HG03558 (cell line): ENCODE measurements around the gene ZNF664.

Source experiments
- ATAC-seq: cut with Tn5 transposase; IDR thresholded peaks from one replicate; pipeline ENCODE4 v1.9.1; 2021; ENCODE audit warnings: moderate number of reproducible peaks; ENCODE audit not compliant: unreplicated experiment; ENCODE audit errors: extremely low read depth

The ZNF664 gene

GRCh38 chr12:123956249-123956648 lies 16.8 kb upstream of the ZNF664 start:
- ATAC-seq = no peak

- no peak for ATAC-seq
Measured at GRCh38 chr12:123957196-123957595, 15.8 kb upstream of the ZNF664 start.

- ATAC-seq = no peak
Measured at GRCh38 chr12:123958462-123958861, 14.6 kb upstream of the ZNF664 start.

GRCh38 chr12:123958876-123959275 lies 14.1 kb upstream of the ZNF664 start:
- ATAC-seq = no peak

GRCh38 chr12:123960029-123960735 lies 12.8 kb upstream of the ZNF664 start:
- ATAC-seq = no peak

GRCh38 chr12:123960856-123961255 lies 12.2 kb upstream of the ZNF664 start:
- no peak for ATAC-seq

GRCh38 chr12:123961585-123962345 lies 11.2 kb upstream of the ZNF664 start:
- ATAC-seq = no peak

GRCh38 chr12:123962513-123962912 lies 10.5 kb upstream of the ZNF664 start:
- ATAC-seq = no peak

GRCh38 chr12:123963821-123964220 lies 9.2 kb upstream of the ZNF664 start:
- ATAC-seq = no peak

GRCh38 chr12:123965382-123965781 lies 7.6 kb upstream of the ZNF664 start:
- no peak for ATAC-seq

GRCh38 chr12:123966596-123966995 lies 6.4 kb upstream of the ZNF664 start:
- ATAC-seq = no peak

GRCh38 chr12:123967121-123967586 lies 5.9 kb upstream of the ZNF664 start:
- no peak for ATAC-seq

GRCh38 chr12:123971449-123971769 lies 1.6 kb upstream of the ZNF664 start:
- no peak for ATAC-seq

- no peak for ATAC-seq
Measured at GRCh38 chr12:123971770-123972456, 1.1 kb upstream of the ZNF664 start.

- no peak for ATAC-seq
Measured at GRCh38 chr12:123973552-123974341, 732 bp downstream of the ZNF664 start.

- ATAC-seq = no peak
Measured at GRCh38 chr12:123976227-123976826, 3.3 kb downstream of the ZNF664 start.

- no peak for ATAC-seq
Measured at GRCh38 chr12:123979566-123979965, 6.6 kb downstream of the ZNF664 start.

- no peak for ATAC-seq
Measured at GRCh38 chr12:123982269-123982668, 9.3 kb downstream of the ZNF664 start.

GRCh38 chr12:123983822-123984485 lies 10.9 kb downstream of the ZNF664 start:
- ATAC-seq = no peak

- ATAC-seq = no peak
Measured at GRCh38 chr12:123984903-123985302, 11.9 kb downstream of the ZNF664 start.
